ENCODE measurements around the gene MMAB.

Gene MMAB

GRCh38 chr12:109537136-109537535 lies 36.2 kb downstream of the MMAB start:
- Histone ChIP-seq H3K27me3 (replicated peaks; ENCODE audit: control insufficient read depth, insufficient read depth, low read length) (no peaks in the 10 kb centered on the region), H3K4me3 (replicated peaks; ENCODE audit: low read depth, low read length) (no peak overlapping the region), H3K36me3 (ENCODE audit: control insufficient read depth, insufficient read depth, low read length) (peaks cover 5% of the 10 kb centered on the region)
- no peak for DNase-seq (ENCODE audit: extremely low read depth, insufficient read length)
- no peak for TF ChIP-seq CTCF (IDR thresholded peaks at IDR 0.05; ENCODE audit: insufficient read depth, low read length, poor library complexity, severe bottlenecking)

DNA sequence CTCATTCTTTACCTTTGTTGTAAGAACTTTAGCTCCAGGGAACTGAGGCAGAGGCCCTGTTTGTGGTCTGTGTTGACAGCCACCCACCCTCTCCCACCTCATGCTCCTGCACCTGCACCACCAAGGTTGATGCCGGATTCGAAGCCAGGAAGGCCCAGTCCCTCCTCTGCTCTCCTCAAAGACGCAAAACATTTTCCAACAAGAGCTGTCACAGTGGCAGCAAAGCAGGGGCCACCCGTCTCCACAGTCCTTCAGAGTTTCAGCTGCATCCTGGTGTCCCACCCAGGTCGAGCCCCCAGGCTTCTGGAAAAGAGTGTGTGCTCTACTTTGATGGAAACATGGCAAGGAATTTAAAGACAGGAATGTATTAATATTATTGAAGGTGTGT lies 37.4 kb downstream of the MMAB start:
- peaks cover 5% of the 10 kb centered on the region for H3K36me3 ChIP-seq (ENCODE audit: control insufficient read depth, insufficient read depth, low read length)
- DNase-seq (ENCODE audit: extremely low read depth, insufficient read length) = no peak
- no peak for TF ChIP-seq CTCF (IDR thresholded peaks at IDR 0.05; ENCODE audit: insufficient read depth, low read length, poor library complexity, severe bottlenecking)
- no peak overlapping the region for H3K4me3 ChIP-seq (replicated peaks; ENCODE audit: low read depth, low read length)
- no peaks in the 10 kb centered on the region for H3K27me3 ChIP-seq (replicated peaks; ENCODE audit: control insufficient read depth, insufficient read depth, low read length)

- no peak overlapping the region for H3K4me3 ChIP-seq (replicated peaks; ENCODE audit: low read depth, low read length)
- TF ChIP-seq CTCF (IDR thresholded peaks at IDR 0.05; ENCODE audit: insufficient read depth, low read length, poor library complexity, severe bottlenecking) = no peak
- no peak for DNase-seq (ENCODE audit: extremely low read depth, insufficient read length)
- peaks cover 6% of the 10 kb centered on the region for H3K36me3 ChIP-seq (ENCODE audit: control insufficient read depth, insufficient read depth, low read length)
- no peaks in the 10 kb centered on the region for H3K27me3 ChIP-seq (replicated peaks; ENCODE audit: control insufficient read depth, insufficient read depth, low read length)
Measured at GRCh38 chr12:109535231-109535862, 38.0 kb downstream of the MMAB start.

- H3K27me3 ChIP-seq (replicated peaks; ENCODE audit: control insufficient read depth, insufficient read depth, low read length) = no peaks in the 10 kb centered on the region
- no peak overlapping the region for H3K4me3 ChIP-seq (replicated peaks; ENCODE audit: low read depth, low read length)
- TF ChIP-seq CTCF (IDR thresholded peaks at IDR 0.05; ENCODE audit: insufficient read depth, low read length, poor library complexity, severe bottlenecking) = no peak
- DNase-seq (ENCODE audit: extremely low read depth, insufficient read length) = no peak
- peaks cover 6% of the 10 kb centered on the region for H3K36me3 ChIP-seq (ENCODE audit: control insufficient read depth, insufficient read depth, low read length)
Measured at GRCh38 chr12:109534456-109534855, 38.8 kb downstream of the MMAB start.

GRCh38 chr12:109533487-109533740 lies 39.9 kb downstream of the MMAB start:
- Histone ChIP-seq H3K36me3 (ENCODE audit: control insufficient read depth, insufficient read depth, low read length) (peaks cover 6% of the 10 kb centered on the region), H3K4me3 (replicated peaks; ENCODE audit: low read depth, low read length) (no peak overlapping the region)

More at GRCh38 chr12:109533487-109533740, 39.9 kb downstream of the MMAB start:
- no peak for TF ChIP-seq CTCF (IDR thresholded peaks at IDR 0.05; ENCODE audit: insufficient read depth, low read length, poor library complexity, severe bottlenecking)
- DNase-seq (ENCODE audit: extremely low read depth, insufficient read length) = no peak
- H3K27me3 ChIP-seq (replicated peaks; ENCODE audit: control insufficient read depth, insufficient read depth, low read length) = no peaks in the 10 kb centered on the region
